ENCODE data around the gene HINT1.

DNA sequence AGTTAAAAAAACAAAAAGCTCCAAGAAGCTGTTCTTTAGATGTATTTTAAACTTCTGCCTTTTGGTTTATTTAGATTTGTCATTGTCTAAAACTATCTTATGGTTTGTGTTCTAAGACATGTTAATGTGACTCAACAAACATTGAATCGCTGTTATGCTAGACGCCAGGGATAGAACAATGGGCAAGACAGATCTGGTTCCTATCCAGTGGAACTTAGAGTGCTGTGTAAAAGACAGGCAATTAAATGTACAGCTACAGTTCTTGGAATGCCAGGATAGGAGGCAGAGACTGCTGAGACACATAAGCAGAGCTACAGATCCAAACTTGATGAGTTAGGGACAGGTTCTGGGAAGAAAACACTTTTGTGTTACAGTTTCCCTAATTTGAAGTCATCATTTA lies 28.1 kb upstream of the HINT1 start:
- TF ChIP-seq POLR2A (IDR thresholded peaks at IDR 0.05): no peak
- TF ChIP-seq, protein P1, sequence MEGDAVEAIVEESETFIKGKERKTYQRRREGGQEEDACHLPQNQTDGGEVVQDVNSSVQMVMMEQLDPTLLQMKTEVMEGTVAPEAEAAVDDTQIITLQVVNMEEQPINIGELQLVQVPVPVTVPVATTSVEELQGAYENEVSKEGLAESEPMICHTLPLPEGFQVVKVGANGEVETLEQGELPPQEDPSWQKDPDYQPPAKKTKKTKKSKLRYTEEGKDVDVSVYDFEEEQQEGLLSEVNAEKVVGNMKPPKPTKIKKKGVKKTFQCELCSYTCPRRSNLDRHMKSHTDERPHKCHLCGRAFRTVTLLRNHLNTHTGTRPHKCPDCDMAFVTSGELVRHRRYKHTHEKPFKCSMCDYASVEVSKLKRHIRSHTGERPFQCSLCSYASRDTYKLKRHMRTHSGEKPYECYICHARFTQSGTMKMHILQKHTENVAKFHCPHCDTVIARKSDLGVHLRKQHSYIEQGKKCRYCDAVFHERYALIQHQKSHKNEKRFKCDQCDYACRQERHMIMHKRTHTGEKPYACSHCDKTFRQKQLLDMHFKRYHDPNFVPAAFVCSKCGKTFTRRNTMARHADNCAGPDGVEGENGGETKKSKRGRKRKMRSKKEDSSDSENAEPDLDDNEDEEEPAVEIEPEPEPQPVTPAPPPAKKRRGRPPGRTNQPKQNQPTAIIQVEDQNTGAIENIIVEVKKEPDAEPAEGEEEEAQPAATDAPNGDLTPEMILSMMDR (IDR thresholded peaks at IDR 0.05): no peak
- no peak for TF ChIP-seq POLR2AphosphoS5 (IDR thresholded peaks at IDR 0.05)
